H9 (cell line): ENCODE results near the gene HECW1. TPM values are rescaled to one million over a fixed set of nuclear protein-coding genes. Genes with fewer than 3 reads are reported as not detected.
A peak's percentile ranks its signal among the peaks of the same experiment; 100 is the strongest.

Experiments used
- DNase-seq: peaks from one replicate; pipeline ENCODE4 v3.0.0-alpha.2; 2017
- H2AFZ ChIP-seq: one replicate; pipeline ENCODE4 v1.6.1; 2013; ENCODE audit warnings: mild to moderate bottlenecking, low read length, control low read depth, moderate library complexity
- H2AK5ac ChIP-seq: 2 replicates; pipeline ENCODE4 v1.6.1; 2013; ENCODE audit warnings: low read length, control low read depth, mixed read lengths; ENCODE audit not compliant: insufficient read length
- H2BK120ac ChIP-seq: one replicate; pipeline ENCODE4 v1.6.1; 2013; ENCODE audit warnings: low read depth, mild to moderate bottlenecking, low read length, control low read depth, inconsistent platforms; ENCODE audit not compliant: poor library complexity, severe bottlenecking
- H2BK12ac ChIP-seq: 2 replicates; pipeline ENCODE4 v1.6.1; 2013; ENCODE audit warnings: low read length, control low read depth, mixed read lengths, low read depth; ENCODE audit not compliant: insufficient read length
- H2BK15ac ChIP-seq: 2 replicates; pipeline ENCODE4 v1.6.1; 2013; ENCODE audit warnings: low read depth, low read length, control low read depth
- H2BK20ac ChIP-seq: one replicate; pipeline ENCODE4 v1.6.1; 2013; ENCODE audit warnings: low read depth, mild to moderate bottlenecking, low read length, control low read depth, inconsistent platforms; ENCODE audit not compliant: poor library complexity, severe bottlenecking
- H2BK5ac ChIP-seq: 2 replicates; pipeline ENCODE4 v1.6.1; 2013; ENCODE audit warnings: low read length, control low read depth, mixed read lengths; ENCODE audit not compliant: insufficient read length
- H3K14ac ChIP-seq: 2 replicates; pipeline ENCODE4 v1.6.1; 2013; ENCODE audit warnings: low read length, control low read depth; ENCODE audit not compliant: insufficient read depth
- H3K18ac ChIP-seq: 2 replicates; pipeline ENCODE4 v1.6.1; 2013; ENCODE audit warnings: low read depth, mild to moderate bottlenecking, mixed read lengths, low read length, control low read depth; ENCODE audit not compliant: insufficient read length
- H3K23ac ChIP-seq: 2 replicates; pipeline ENCODE4 v1.6.1; 2013; ENCODE audit warnings: low read length, control low read depth, mixed read lengths, low read depth; ENCODE audit not compliant: insufficient read length
- H3K23me2 ChIP-seq: 2 replicates; pipeline ENCODE4 v1.6.1; 2013; ENCODE audit warnings: low read depth, mild to moderate bottlenecking, mixed read lengths, low read length, control low read depth; ENCODE audit not compliant: insufficient read length, poor library complexity, severe bottlenecking
- H3K27ac ChIP-seq: 2 replicates; pipeline ENCODE4 v1.5.1; 2013; ENCODE audit warnings: low read length, control low read depth, mixed read lengths, low read depth; ENCODE audit not compliant: insufficient read length
- H3K27me3 ChIP-seq: 2 replicates; pipeline ENCODE4 v1.6.1; 2013; ENCODE audit warnings: low read length, control low read depth, inconsistent platforms; ENCODE audit not compliant: insufficient read depth
- H3K4ac ChIP-seq: 2 replicates; pipeline ENCODE4 v1.6.1; 2013; ENCODE audit warnings: low read depth, mild to moderate bottlenecking, control low read depth, inconsistent platforms, low read length, moderate library complexity
- H3K4me1 ChIP-seq: 2 replicates; pipeline ENCODE4 v1.6.1; 2013; ENCODE audit warnings: low read length, control low read depth, inconsistent platforms; ENCODE audit not compliant: insufficient read depth
- H3K4me2 ChIP-seq: 2 replicates; pipeline ENCODE4 v1.6.1; 2013; ENCODE audit warnings: low read length, control low read depth, mixed read lengths; ENCODE audit not compliant: insufficient read length, insufficient read depth
- H3K56ac ChIP-seq: 2 replicates; pipeline ENCODE4 v1.6.1; 2013; ENCODE audit warnings: low read depth, mild to moderate bottlenecking, mixed read lengths, low read length, control low read depth; ENCODE audit not compliant: insufficient read length
- H3K79me1 ChIP-seq: 2 replicates; pipeline ENCODE4 v1.6.1; 2013; ENCODE audit warnings: low read depth, mild to moderate bottlenecking, moderate library complexity, low read length, control low read depth, inconsistent platforms; ENCODE audit not compliant: insufficient read depth, poor library complexity, severe bottlenecking
- H3K79me2 ChIP-seq: 2 replicates; pipeline ENCODE4 v1.6.1; 2013; ENCODE audit warnings: low read length, control low read depth, inconsistent platforms; ENCODE audit not compliant: insufficient read depth
- H3K9ac ChIP-seq: 2 replicates; pipeline ENCODE4 v1.6.1; 2013; ENCODE audit warnings: low read length, control low read depth, mixed read lengths; ENCODE audit not compliant: insufficient read length; ENCODE audit errors: extremely low read depth
- H3K9me3 ChIP-seq: one replicate; pipeline ENCODE4 v1.6.1; 2013; ENCODE audit warnings: low read depth, low read length, inconsistent platforms; ENCODE audit not compliant: control insufficient read depth
- H3T11ph ChIP-seq: one replicate; pipeline ENCODE4 v1.6.1; 2013; ENCODE audit warnings: mild to moderate bottlenecking, low read length, control low read depth, inconsistent platforms
- H4K20me1 ChIP-seq: one replicate; pipeline ENCODE4 v1.6.1; 2013; ENCODE audit not compliant: control insufficient read depth, insufficient read length, insufficient read depth
- H4K5ac ChIP-seq: 2 replicates; pipeline ENCODE4 v1.6.1; 2013; ENCODE audit warnings: low read depth, mild to moderate bottlenecking, mixed read lengths, low read length, control low read depth; ENCODE audit not compliant: insufficient read length
- H4K8ac ChIP-seq: replicated peaks from 2 replicates; pipeline ENCODE4 v1.6.1; 2013; ENCODE audit warnings: low read length, control low read depth, mixed read lengths, low read depth; ENCODE audit not compliant: insufficient read length
- H4K91ac ChIP-seq: 2 replicates; pipeline ENCODE4 v1.6.1; 2013; ENCODE audit warnings: low read depth, mild to moderate bottlenecking, moderate library complexity, mixed read lengths, low read length, control low read depth; ENCODE audit not compliant: insufficient read length
- H3K27ac Mint-ChIP-seq, 3 experiments: 2 replicates in 2 of 3; 3 replicates in 1 of 3; pipeline ENCODE4 v1.8.0; 2020 to 2021; ENCODE audit warnings: mixed read lengths in 3 of 3, mild to moderate bottlenecking in 1 of 3, moderate library complexity in 1 of 3
- H3K27me3 Mint-ChIP-seq: 2 replicates; pipeline ENCODE4 v1.8.0; 2021; ENCODE audit warnings: low read depth, mild to moderate bottlenecking, moderate library complexity, mixed read lengths
- H3K36me3 Mint-ChIP-seq, 3 experiments: 2 replicates in 2 of 3; 3 replicates in 1 of 3; pipeline ENCODE4 v1.8.0; 2020 to 2021; ENCODE audit warnings: low read depth in 3 of 3, mixed read lengths in 3 of 3; ENCODE audit not compliant: insufficient read depth in 1 of 3
- H3K4me1 Mint-ChIP-seq, 2 experiments: 2 replicates each; pipeline ENCODE4 v1.8.0; 2020; ENCODE audit warnings: mixed read lengths in 2 of 2
- H3K4me3 Mint-ChIP-seq, 2 experiments: 2 replicates in 1 of 2; 3 replicates in 1 of 2; pipeline ENCODE4 v1.8.0; 2020 to 2021; ENCODE audit warnings: mild to moderate bottlenecking in 2 of 2, mixed read lengths in 2 of 2, moderate library complexity in 1 of 2
- H3K9me3 Mint-ChIP-seq, 2 experiments: 2 replicates in 1 of 2; 3 replicates in 1 of 2; pipeline ENCODE4 v1.8.0; 2020; ENCODE audit warnings: mild to moderate bottlenecking in 2 of 2, mixed read lengths in 2 of 2, moderate library complexity in 1 of 2
- CTCF ChIP-seq: fragments of 200-600 bp; sonication (generic); conservative IDR thresholded peaks from 3 replicates; pipeline ENCODE4 v1.8.0; 2021; ENCODE audit warnings: antibody characterized with exemption, mild to moderate bottlenecking
- WGBS: extraction: QIAGEN DNeasy Blood & Tissue Kit; methylation state at CpG from one replicate; pipeline ENCODE4 v1.1.7; 2013; ENCODE audit warnings: missing lambda C conversion rate, low lambda C conversion rate, mixed read lengths; ENCODE audit not compliant: insufficient read length; ENCODE audit errors: extremely low coverage; 5-methylcytosine and 5-hydroxymethylcytosine counted together
- total RNA-seq: library from RNA; stranded (reverse); gene quantifications from 2 replicates; pipeline ENCODE4 v1.2.1, GENCODE V29; 2021

HECW1 gene
- total RNA-seq, 1 experiment from 2014 or later: 5.0 TPM

GRCh38 chr7:43479042-43479441 is 366.6 kb downstream of the HECW1 start:
- Mint-ChIP-seq H3K36me3 (peaks cover 12 to 16% (median 14%) of the 10 kb centered on the region in 3 experiments), H3K27ac (no peak overlapping the region), H3K4me1 (peaks cover 3 to 5% of the 10 kb centered on the region in 2 experiments; a peak in 2 of 4 replicates), H3K4me3 (no peak overlapping the region), H3K9me3 (peaks cover 13% of the 10 kb centered on the region in 2 experiments), H3K27me3 (no peaks in the 10 kb centered on the region)
- Histone ChIP-seq H2AK5ac (no peak overlapping the region), H4K5ac (no peak overlapping the region), H4K8ac (no peak overlapping the region), H3K27me3 (no peaks in the 10 kb centered on the region), H3K9ac (no peak overlapping the region), H4K20me1 (no peaks in the 10 kb centered on the region), H3T11ph (no peak overlapping the region), H3K27ac (no peak overlapping the region), H2BK5ac (no peak overlapping the region), H3K18ac (no peak overlapping the region), H2AFZ (no peak overlapping the region), H3K9me3 (no peaks in the 10 kb centered on the region), H3K4ac (no peak overlapping the region), H3K79me1 (no peaks in the 10 kb centered on the region), H3K4me2 (no peak overlapping the region), H2BK15ac (no peak overlapping the region), H2BK12ac (no peak overlapping the region), H4K91ac (no peak overlapping the region), H2BK120ac (no peak overlapping the region), H3K56ac (no peak overlapping the region), H2BK20ac (no peak overlapping the region), H3K4me1 (no peaks in the 10 kb centered on the region), H3K23me2 (no peaks in the 10 kb centered on the region), H3K23ac (no peak overlapping the region), H3K79me2 (no peaks in the 10 kb centered on the region), H3K14ac (no peak overlapping the region)
- no CpG with 5 or more reads among the region's 6 CpGs for WGBS
- DNase-seq: no peak
- TF ChIP-seq CTCF: peak; percentile 31; the same call in 1 of the 3 replicates
